ENCODE data around the gene ADIPOQ. TPM values are rescaled to one million over a fixed set of nuclear protein-coding genes. Genes with fewer than 3 reads are reported as not detected.

The ADIPOQ gene
- total and polyA plus RNA-seq, 2 of the 4 experiments (the other 2 are of a cell fraction) = not detected

- H2BK15ac ChIP-seq (ENCODE audit: low read depth, low read length) = no peak overlapping the region
- H4K91ac ChIP-seq (ENCODE audit: insufficient read depth, low read depth, low read length) = no peak overlapping the region
- dilution Hi-C loops (cut with HindIII; ENCODE audit: low sequenced_read_pairs, unreplicated experiment) (no loop called here), intact Hi-C loops (cut with micrococcal nuclease) (no loop called here), in situ Hi-C loops (cut with MboI; ENCODE audit: low sequenced_read_pairs) (no loop called here)
- no peak overlapping the region for H3K4me2 ChIP-seq (ENCODE audit: low read depth, low read length)
- no peak overlapping the region for H3K4me3 ChIP-seq (ENCODE audit: insufficient read depth, low read depth, low read length)
- no peaks in the 10 kb centered on the region for H3K79me1 ChIP-seq (ENCODE audit: low read depth in 1 of 2, low read length in 2 of 2)
- POLR2A ChIA-PET (ENCODE audit: unreplicated experiment) = no interaction called here
- H3K36me3 ChIP-seq (ENCODE audit: control insufficient read depth, insufficient read depth, low read length) = no peaks in the 10 kb centered on the region
- ATAC-seq (ENCODE audit: low read depth) = no peak
- H3K4me1 ChIP-seq (ENCODE audit: control insufficient read depth, insufficient read depth, low read length) = peaks cover 2% of the 10 kb centered on the region
- H3K14ac ChIP-seq (replicated peaks; ENCODE audit: low read depth, low read length) = no peak overlapping the region
- no peaks in the 10 kb centered on the region for H3K27me3 ChIP-seq (ENCODE audit: control insufficient read depth, insufficient read depth, low read length)
- no TSS peak for BruUV-seq (replicated peaks)
- no peaks in the 10 kb centered on the region for H4K20me1 ChIP-seq (ENCODE audit: insufficient read depth, low read length)
- no peak overlapping the region for H3K4ac ChIP-seq (ENCODE audit: low read depth, low read length)
- no peak for DNase-seq
- H3K9me3 ChIP-seq (ENCODE audit: control insufficient read depth, insufficient read depth, low read length) = no peaks in the 10 kb centered on the region
- H3K23ac ChIP-seq (ENCODE audit: low read depth, low read length) = no peak overlapping the region
- no peak overlapping the region for H3K9ac ChIP-seq (ENCODE audit: low read depth, low read length)
- no peak overlapping the region for H2BK20ac ChIP-seq (ENCODE audit: low read depth, low read length)
- no peak overlapping the region for H2AK9ac ChIP-seq (replicated peaks; ENCODE audit: low read depth, low read length, poor library complexity)
- no peak overlapping the region for H2AK5ac ChIP-seq (ENCODE audit: low read depth, low read length)
- H2BK120ac ChIP-seq (ENCODE audit: low read depth, low read length) = no peak overlapping the region
- no peak overlapping the region for H3K18ac ChIP-seq (ENCODE audit: low read depth, low read length)
- no peak overlapping the region for H3K56ac ChIP-seq (ENCODE audit: extremely low read depth, insufficient read depth, low read length)
- H3K9me1 ChIP-seq (ENCODE audit: insufficient read depth, low read length) = no peaks in the 10 kb centered on the region
- no peak overlapping the region for H2BK5ac ChIP-seq (ENCODE audit: low read depth, low read length, poor library complexity, severe bottlenecking)
- CTCF ChIA-PET = no interaction called here
- TF ChIP-seq MXI1 (IDR thresholded peaks at IDR 0.05; ENCODE audit: borderline replicate concordance, low read depth, low read length) = no peak
- TF ChIP-seq CEBPB (IDR thresholded peaks at IDR 0.05; ENCODE audit: low read depth, low read length) = no peak
- no peak overlapping the region for H4K5ac ChIP-seq (ENCODE audit: low read depth, low read length)
- no CpG with 5 or more reads among the region's 4 CpGs for WGBS, 2 experiments (ENCODE audit: extremely low coverage in 2 of 2, insufficient read length in 1 of 2)
- no peak overlapping the region for H2AFZ ChIP-seq (replicated peaks; ENCODE audit: low read length, poor library complexity)
- H3K27ac ChIP-seq (ENCODE audit: insufficient read depth, low read length) = no peak overlapping the region
- no peak overlapping the region for H4K8ac ChIP-seq (ENCODE audit: low read depth in 2 of 2, low read length in 2 of 2)
These were observed 37.9 kb downstream of the ADIPOQ start for GRCh38 chr3:186880406-186880805.
